GM18907 (cell line): ENCODE data around the gene MMP7.

Experiments
- ATAC-seq: cut with Tn5 transposase; IDR thresholded peaks from one replicate; pipeline ENCODE4 v1.9.1; 2021; ENCODE audit warnings: mild to moderate bottlenecking, moderate library complexity; ENCODE audit not compliant: unreplicated experiment

Gene MMP7

GRCh38 chr11:102530558-102530957 lies at the start of gene MMP7:
MMP7 (minus strand) TSS chr11:102530747; CDS start chr11:102530700, 47 bp downstream.
- peak; percentile 57 for ATAC-seq

GRCh38 chr11:102577723-102578122 lies 47.2 kb upstream of the MMP7 start:
- no peak for ATAC-seq

- peak; percentile 61 for ATAC-seq
Measured at GRCh38 chr11:102577182-102577581, 46.6 kb upstream of the MMP7 start.

DNA sequence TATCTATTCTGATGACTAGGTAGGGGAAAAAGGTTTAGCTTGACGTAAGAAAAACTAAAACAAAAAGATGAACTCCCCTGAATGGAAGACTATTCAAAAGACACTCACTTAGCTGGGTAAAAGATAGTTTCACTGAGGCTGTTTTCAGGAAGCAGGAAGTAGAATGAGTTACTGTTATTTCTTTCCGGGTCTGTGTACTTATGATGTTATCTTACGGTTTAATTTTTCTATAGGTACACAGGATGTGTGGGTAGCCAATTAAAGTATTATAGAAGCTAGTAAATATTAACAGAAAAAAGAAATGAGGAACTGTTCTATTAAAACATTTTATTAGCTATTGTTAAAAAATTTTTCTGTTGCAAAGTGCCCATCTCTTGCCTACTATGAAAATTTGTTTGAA lies 45.8 kb upstream of the MMP7 start:
- ATAC-seq, result no peak

GRCh38 chr11:102575012-102575411 lies 44.5 kb upstream of the MMP7 start:
- ATAC-seq, result no peak

DNA sequence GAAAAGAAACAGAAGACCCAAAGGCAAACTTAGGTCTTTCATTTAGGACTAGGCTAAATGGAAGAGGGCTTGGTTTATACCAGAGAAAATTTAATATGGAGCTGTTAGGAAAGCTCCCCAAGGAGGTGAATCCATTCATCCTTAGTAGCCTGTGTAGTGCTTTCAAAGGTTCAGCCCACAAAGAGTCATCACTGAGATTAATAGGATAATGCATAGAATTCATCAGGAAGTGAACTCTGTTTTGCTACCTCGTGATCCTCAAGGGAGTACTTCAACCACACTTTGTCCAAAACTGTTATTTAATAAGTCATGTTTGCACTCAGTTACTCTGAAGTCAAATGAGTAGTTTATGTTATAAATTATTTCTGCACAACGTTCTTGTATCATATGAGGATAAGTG lies 43.3 kb upstream of the MMP7 start:
- ATAC-seq, result no peak

GRCh38 chr11:102572554-102573220 lies 42.1 kb upstream of the MMP7 start:
- ATAC-seq, result no peak

GRCh38 chr11:102568851-102569250 lies 38.3 kb upstream of the MMP7 start:
- ATAC-seq, result no peak

- no peak for ATAC-seq
Measured at GRCh38 chr11:102566112-102566511, 35.6 kb upstream of the MMP7 start.

DNA sequence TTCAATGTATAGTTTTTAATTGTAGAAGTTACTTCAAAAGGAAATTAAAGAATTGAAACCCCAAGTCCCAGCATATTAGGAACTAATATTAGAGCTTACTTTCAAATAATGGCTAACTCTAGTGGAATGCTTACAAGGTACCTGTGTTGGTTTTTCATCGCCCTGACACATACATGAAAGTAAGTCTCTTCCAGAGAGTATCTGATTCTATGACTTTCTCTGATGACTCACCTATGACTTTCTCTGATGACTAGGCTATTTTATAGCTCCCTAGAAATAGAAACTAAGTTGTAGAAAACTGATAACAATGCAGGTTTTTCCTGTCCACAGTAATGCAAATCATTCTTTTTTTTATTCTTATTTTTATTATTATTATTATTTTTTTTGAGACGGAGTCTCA lies 33.6 kb upstream of the MMP7 start:
- ATAC-seq, result peak; percentile 79

- ATAC-seq, result no peak
Measured at GRCh38 chr11:102561636-102562035, 31.1 kb upstream of the MMP7 start.

DNA sequence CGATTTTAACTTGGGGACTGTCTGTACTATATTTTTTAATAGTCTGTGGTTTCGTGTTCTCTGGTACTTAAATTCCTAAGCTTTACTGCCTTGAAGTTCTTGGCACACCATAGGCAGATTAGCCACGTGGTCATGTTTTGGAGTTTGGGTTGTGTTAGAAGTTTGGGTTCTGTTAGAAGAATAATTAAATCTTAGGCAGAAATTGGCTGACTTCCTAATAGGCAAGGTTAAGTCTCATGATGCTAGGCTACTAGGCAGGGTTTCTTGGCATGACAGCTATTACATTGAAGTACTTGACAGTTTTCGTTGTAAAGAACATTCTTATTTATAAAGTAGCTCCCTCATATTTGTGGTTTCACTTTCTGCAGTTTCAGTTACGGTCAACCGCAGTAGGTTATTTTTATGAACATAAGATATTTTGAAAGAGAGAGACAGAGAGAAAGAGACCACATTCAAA lies 30.0 kb upstream of the MMP7 start:
- peak; percentile 82 for ATAC-seq

GRCh38 chr11:102559839-102560238 lies 29.3 kb upstream of the MMP7 start:
- peak; percentile 54 for ATAC-seq

DNA sequence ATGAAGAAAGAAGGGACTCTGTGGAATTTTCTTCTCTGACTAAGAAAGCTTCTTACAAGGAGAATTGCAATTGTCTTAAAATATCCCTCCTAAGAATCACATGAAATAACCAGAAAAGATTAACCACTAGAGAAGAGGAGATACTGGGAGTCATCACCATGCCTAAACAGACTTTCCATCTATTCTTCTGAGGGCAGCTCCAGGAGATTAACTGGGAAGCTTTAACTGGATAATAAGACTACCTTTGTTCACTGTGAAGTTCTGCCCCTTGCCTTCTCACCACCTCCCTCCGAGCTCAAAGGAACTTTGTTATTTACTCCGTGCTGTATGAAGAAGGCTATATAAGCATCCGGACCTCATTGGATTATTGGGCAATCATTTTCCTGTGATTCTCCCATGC lies 24.5 kb upstream of the MMP7 start:
- ATAC-seq, result no peak

DNA sequence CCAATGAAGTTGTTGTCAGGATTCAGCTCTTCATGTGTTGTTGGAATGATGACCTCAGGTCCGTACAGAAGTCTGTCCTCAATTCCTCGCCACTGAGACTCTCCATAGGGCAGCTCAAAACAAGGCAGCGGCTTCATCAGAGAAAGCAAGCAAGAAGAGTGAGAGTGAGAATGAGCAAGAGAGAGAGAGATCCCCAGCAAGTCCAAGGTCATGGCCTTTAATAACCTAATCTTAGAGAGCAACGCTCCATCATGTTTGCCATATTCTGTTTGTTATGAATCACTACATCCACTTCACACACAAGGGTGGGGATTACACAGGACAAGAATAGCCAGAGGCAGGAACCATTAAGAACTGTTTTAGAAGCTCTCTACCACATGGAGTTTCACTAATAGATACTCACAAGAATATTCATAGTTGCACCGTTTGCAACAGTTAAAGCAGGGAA lies 23.3 kb upstream of the MMP7 start:
- peak; percentile 77 for ATAC-seq

GRCh38 chr11:102552447-102553194 lies 22.1 kb upstream of the MMP7 start:
- ATAC-seq, result no peak

DNA sequence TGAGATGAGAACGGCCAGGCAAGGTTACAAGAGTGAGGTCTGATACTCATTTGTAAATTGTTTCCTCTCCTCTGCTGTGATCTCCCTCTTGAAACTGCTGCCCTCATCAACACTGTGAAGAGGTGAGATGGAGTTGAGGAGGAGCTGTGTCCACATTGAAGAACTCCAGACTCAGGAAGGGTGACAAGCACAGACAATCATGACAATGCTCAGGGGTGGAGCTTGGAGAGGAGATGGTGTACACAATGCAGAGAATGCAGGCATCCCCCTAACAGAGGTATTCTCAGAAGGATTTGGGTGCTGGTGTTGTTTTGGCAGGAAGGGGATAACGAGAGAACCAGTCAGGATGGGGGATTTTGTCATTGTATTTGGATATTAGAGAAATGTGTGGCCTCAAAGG lies 21.5 kb upstream of the MMP7 start:
- no peak for ATAC-seq

DNA sequence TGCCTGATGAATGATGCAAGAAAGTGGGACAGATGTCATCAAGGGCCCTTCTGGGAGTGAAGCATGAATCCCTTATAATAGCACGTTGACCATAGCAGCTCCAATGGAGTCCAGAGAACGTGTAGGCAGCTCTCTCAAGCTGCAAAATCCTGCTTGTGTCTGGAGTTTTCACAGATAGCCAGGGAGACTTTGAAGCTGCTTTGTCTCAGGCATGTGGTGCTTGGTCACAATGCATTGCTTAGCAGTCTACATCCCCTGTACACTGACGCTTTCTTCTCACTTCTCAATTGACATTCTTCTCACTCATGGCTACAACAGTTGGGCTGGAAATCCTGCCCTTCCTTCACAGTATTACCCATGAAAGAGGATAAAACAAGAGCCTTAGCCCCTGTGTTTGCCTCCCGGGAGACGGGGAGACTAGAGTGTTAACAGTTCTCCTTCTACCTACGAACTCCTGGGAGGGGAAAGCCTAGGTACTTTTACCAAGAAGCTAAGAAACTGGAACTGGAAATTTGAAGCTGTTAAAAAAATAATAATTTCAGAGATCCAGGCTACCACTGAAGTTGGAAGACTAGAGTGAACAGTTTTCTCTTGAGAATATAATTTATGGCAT lies 20.7 kb upstream of the MMP7 start:
- ATAC-seq, result no peak

- ATAC-seq, result peak; percentile 93
Measured at GRCh38 chr11:102546923-102547471, 16.4 kb upstream of the MMP7 start.

GRCh38 chr11:102546427-102546826 lies 15.9 kb upstream of the MMP7 start:
- peak; percentile 65 for ATAC-seq

DNA sequence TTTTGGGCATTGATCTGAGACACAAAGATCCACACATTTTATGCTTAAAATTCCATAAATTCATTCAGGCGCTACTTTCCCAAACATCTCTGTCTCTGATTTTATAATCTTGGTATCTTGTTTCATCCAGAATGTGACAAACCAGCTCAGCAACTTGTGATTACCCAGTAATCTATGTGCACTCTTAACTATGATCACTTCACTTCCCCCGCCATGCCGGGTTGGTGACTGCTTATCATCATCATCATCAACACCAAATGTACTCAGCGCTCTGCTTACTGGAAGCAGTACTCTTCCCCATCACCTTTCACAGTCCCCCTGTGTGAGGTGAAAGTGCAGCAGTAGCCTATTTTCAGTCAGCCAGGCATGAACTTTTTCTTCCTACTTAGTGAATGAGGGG lies 15.2 kb upstream of the MMP7 start:
- ATAC-seq, result no peak

- ATAC-seq, result no peak
Measured at GRCh38 chr11:102544594-102544993, 14.0 kb upstream of the MMP7 start.
